Heart left ventricle (tissue), 16 donors: ENCODE results near the gene PGAP3. TPM values are rescaled to one million over a fixed set of nuclear protein-coding genes. Genes with fewer than 3 reads are reported as not detected.

Experiments
- ATAC-seq, 4 donors: fragments of 200-7000 bp; cut with Tn5 transposase; one replicate each; pipeline ENCODE4 v1.9.1; 2020 to 2022; ENCODE audit warnings: moderate library complexity in 4 of 4, mild to moderate bottlenecking in 3 of 4, moderate number of reproducible peaks in 1 of 4
- DNase-seq, 5 donors: peaks; one replicate each; pipeline ENCODE4 v3.0.0-alpha.2; 2020
- H3K27ac ChIP-seq, 12 donors: fragments of 200-600 bp; sonication (generic) in 4 of 12; one replicate each; pipeline versions ENCODE4 v1.5.0 to v1.8.0; 2016 to 2022; ENCODE audit warnings: mild to moderate bottlenecking in 2 of 12
- H3K27me3 ChIP-seq, 9 donors: fragments of 200-600 bp; sonication (generic) in 2 of 9; one replicate each; pipeline versions ENCODE4 v1.5.1 to v1.8.0; 2016 to 2022; ENCODE audit warnings: mild to moderate bottlenecking in 3 of 9
- H3K36me3 ChIP-seq, 9 donors: fragments of 200-600 bp; sonication (generic) in 2 of 9; one replicate each; pipeline versions ENCODE4 v1.5.0 to v1.8.0; 2018 to 2022; ENCODE audit warnings: mild to moderate bottlenecking in 2 of 9
- H3K4me1 ChIP-seq, 12 donors: fragments of 200-600 bp; sonication (generic) in 4 of 12; one replicate each; pipeline versions ENCODE4 v1.5.0 to v1.8.0; 2016 to 2022; ENCODE audit warnings: mild to moderate bottlenecking in 3 of 12
- H3K4me3 ChIP-seq, 12 donors: fragments of 200-600 bp; sonication (generic) in 4 of 12; one replicate each; pipeline versions ENCODE4 v1.5.0 to v1.8.0; 2017 to 2022; ENCODE audit warnings: mild to moderate bottlenecking in 9 of 12, moderate library complexity in 4 of 12
- H3K9me3 ChIP-seq, 12 donors: fragments of 200-600 bp; sonication (generic) in 4 of 12; one replicate each; pipeline versions ENCODE4 v1.5.0 to v1.8.0; 2016 to 2022; ENCODE audit warnings: mild to moderate bottlenecking in 1 of 12
- CTCF ChIP-seq, 12 donors: fragments of 200-600 bp; sonication (generic) in 4 of 12; IDR thresholded peaks; one replicate each; pipeline versions ENCODE4 v1.5.0 to v1.8.0; 2018 to 2022; ENCODE audit warnings: antibody characterized with exemption in 12 of 12, mild to moderate bottlenecking in 5 of 12
- POLR2A ChIP-seq, 2 donors: fragments of 450-650 bp; IDR thresholded peaks; one replicate each; pipeline ENCODE4 v1.6.1; 2017; ENCODE audit warnings: antibody characterized with exemption in 2 of 2, mild to moderate bottlenecking in 2 of 2, moderate library complexity in 2 of 2
- WGBS, 4 donors: extraction: QIAGEN DNeasy Blood & Tissue Kit in 2 of 4; methylation state at CpG; one replicate each; pipeline versions ENCODE4 v1.1.5 to v1.1.7; 2013 to 2018; 5-methylcytosine and 5-hydroxymethylcytosine counted together
- intact Hi-C, 10 donors: fragments of 100-400 bp; cut with DNase I; formaldehyde crosslinking; loops; one replicate each; pipeline versions ENCODE4 v1.11.1 to v1.14.2; 2022
- polyA plus RNA-seq, 2 donors: library from polyadenylated mRNA; stranded (reverse); fragments of 200-250 nt; gene quantifications; one replicate each; pipeline ENCODE4 v1.2.3, GENCODE V29; 2013
- total RNA-seq, 9 donors: library from RNA; depleted of rRNA in 2 of 9; stranded (reverse); fragments of >200 nt in 2 of 9; fragmentation: NEBNext Ultra II Directional in 3 of 9; extraction: Animal tissue kit (Norgen Biotek cat#: 25700) in 3 of 9; gene quantifications; one replicate each; pipeline versions ENCODE4 v1.1.0 to v1.2.4, GENCODE V29; 2016 to 2023
- donor health status: ischemic (EF 13 %, LVEDD 7.1; RV severe dilation, severe dysfunction).
- donor health status: healthy with polysubstance abuse.
- donor health status: DM: no; HTN: yes; CAD: no.
- donor health status: DM: no; HTN: no; CAD: no.
- donor health status: ischemic (EF 25% LVEDD 6.9; RV normal size, moderate dysfunction).
- donor health status: ischemic (EF 25% LVEDD 5.7; RV mildly dilated, moderate dysfunction).
- donor health status: healthy.
- donor health status: DM: yes; HTN: yes; CAD: no.
- donor health status: ischemic (EF 35%, LVEDD 5.7; RV mildly dilated, moderate dysfunction).
- donor health status: nonischemic (EF 11% LVEDD 7.7; RV severe dilation, severe dysfunction).
- donor health status: DM: yes; HTN: yes; CAD: no.
- donor health status: PGD.
- donor health status: ischemic (EF 29% LVEDD 5.4; RV normal size, mild dysfunction).
- donor health status: nonischemic (EF 23%, LVEDD 6.1; RV moderate dilation, normal function).

Gene PGAP3
- total and polyA plus RNA-seq, 11 donors: 8.0 to 18.8 (median 13.3) TPM

GRCh38 chr17:39667262-39667944 is 20.5 kb downstream of the PGAP3 start:
- H3K27ac ChIP-seq: peak overlapping the region; percentile 85 to 99 (median 96)
- ATAC-seq (peak in 3 of 4 donors; percentile 9 to 15 (median 13)), DNase-seq (peak in 4 of 5 donors; percentile 57 to 77 (median 74))
- no peaks in the 10 kb centered on the region for H3K9me3 ChIP-seq
- H3K4me1 ChIP-seq: peaks cover 7 to 92% (median 43%) of the 10 kb centered on the region in 12 donors
- TF ChIP-seq CTCF (IDR thresholded peaks at IDR 0.05) (no peak), POLR2A (IDR thresholded peaks at IDR 0.05) (peak in 1 of 2 donors; percentile 57)
- peaks cover 0 to 40% (median 11%) of the 10 kb centered on the region in 9 donors for H3K27me3 ChIP-seq
- intact Hi-C loops: loop anchor here in 2 of 10 donors (5.0 to 10.0 kb wide), 2 partner anchors 45 to 647 kb away; no protein-coding TSS in a partner anchor
- H3K36me3 ChIP-seq: peaks cover 0 to 7% (median 0%) of the 10 kb centered on the region in 9 donors
- 4 to 10% (median 6%) methylated on average over 21 to 49 of the region's 49 CpGs for WGBS, 4 donors
- peak overlapping the region; percentile 36 to 78 (median 64) for H3K4me3 ChIP-seq

GRCh38 chr17:39666601-39667261 is 21.1 kb downstream of the PGAP3 start:
- ATAC-seq: peak; percentile 47 to 61 (median 48)
- Histone ChIP-seq H3K4me3 (peak overlapping the region; percentile 50 to 78 (median 64)), H3K9me3 (no peaks in the 10 kb centered on the region), H3K27me3 (peaks cover 0 to 40% (median 11%) of the 10 kb centered on the region in 9 donors), H3K4me1 (peaks cover 10 to 92% (median 46%) of the 10 kb centered on the region in 12 donors), H3K27ac (peak overlapping the region; percentile 85 to 99 (median 96)), H3K36me3 (peaks cover 0 to 9% (median 0%) of the 10 kb centered on the region in 9 donors)
- TF ChIP-seq CTCF (IDR thresholded peaks at IDR 0.05) (no peak), POLR2A (IDR thresholded peaks at IDR 0.05) (no peak)
- WGBS, 4 donors: 36 to 57% (median 45%) methylated on average over 5 to 11 of the region's 11 CpGs
- intact Hi-C loops: loop anchor here in 2 of 10 donors (5.0 to 10.0 kb wide), 2 partner anchors 44 to 648 kb away; no protein-coding TSS in a partner anchor
- DNase-seq: peak; percentile 79 to 92 (median 82)

- Histone ChIP-seq H3K4me3 (peak overlapping the region; percentile 50 to 78 (median 64)), H3K9me3 (no peaks in the 10 kb centered on the region), H3K4me1 (peaks cover 10 to 92% (median 51%) of the 10 kb centered on the region in 12 donors), H3K27ac (peak overlapping the region; percentile 85 to 99 (median 96)), H3K27me3 (peaks cover 0 to 36% (median 11%) of the 10 kb centered on the region in 9 donors), H3K36me3 (peaks cover 0 to 14% (median 0%) of the 10 kb centered on the region in 9 donors)
- DNase-seq (no peak), ATAC-seq (peak in 2 of 4 donors; percentile 1 to 2)
- TF ChIP-seq POLR2A (IDR thresholded peaks at IDR 0.05) (peak in 1 of 2 donors; percentile 45), CTCF (IDR thresholded peaks at IDR 0.05) (no peak)
- intact Hi-C loops: loop anchor here in 2 of 10 donors (5.0 to 10.0 kb wide), 2 partner anchors 44 to 649 kb away; no protein-coding TSS in a partner anchor
- WGBS, 4 donors: 21 to 32% (median 25%) methylated on average over 2 of the region's 2 CpGs
Observed at GRCh38 chr17:39666231-39666600, 21.6 kb downstream of the PGAP3 start.
